PC-3 (cell line): ENCODE data around the gene DENND4B. TPM values are rescaled to one million over a fixed set of nuclear protein-coding genes. Genes with fewer than 3 reads are reported as not detected.

Experiments
- ATAC-seq: fragments of 200-7000 bp; cut with Tn5 transposase; 2 replicates; pipeline ENCODE4 v1.9.1; 2020; ENCODE audit warnings: mild to moderate bottlenecking, moderate library complexity
- BruUV-seq: library from RNA; stranded (reverse); fragments of 400-500 nt; replicated peaks from 2 replicates; lab custom pipeline; 2021; lab: Mats Ljungman, UMichigan
- CTCF ChIA-PET: fragments of 300-600 bp; sonication (Branson Sonifier 250); formaldehyde crosslinking; loops from one replicate; lab custom pipeline; 2022; ENCODE audit warnings: antibody characterized with exemption; lab: Charles Lee
- POLR2A ChIA-PET: fragments of 300-600 bp; sonication (Branson Sonifier 250); formaldehyde crosslinking; loops from one replicate; lab custom pipeline; 2022; ENCODE audit warnings: antibody characterized with exemption; ENCODE audit not compliant: unreplicated experiment; lab: Charles Lee
- DNase-seq: peaks from one replicate; pipeline ENCODE4 v3.0.0-alpha.2; 2015
- H2AFZ ChIP-seq: fragments of 300-600 bp; sonication (generic); 2 replicates; pipeline ENCODE4 v1.6.0; 2016; ENCODE audit warnings: antibody characterized with exemption, low read length
- H3F3A ChIP-seq: fragments of 300-600 bp; sonication (generic); one replicate; pipeline ENCODE4 v1.6.0; 2017; ENCODE audit warnings: antibody characterized with exemption, low read length, control low read depth, mild to moderate bottlenecking; ENCODE audit not compliant: unreplicated experiment
- H3K27ac ChIP-seq: fragments of 300-600 bp; sonication (generic); 2 replicates; pipeline ENCODE4 v1.5.1; 2016; ENCODE audit warnings: mild to moderate bottlenecking, low read length
- H3K27me3 ChIP-seq: fragments of 300-600 bp; sonication (generic); 2 replicates; pipeline ENCODE4 v1.6.1; 2016; ENCODE audit warnings: low read length, mixed read lengths
- H3K36me3 ChIP-seq: fragments of 300-600 bp; sonication (generic); 2 replicates; pipeline ENCODE4 v1.6.1; 2016; ENCODE audit warnings: low read depth, mixed run types, low read length, mixed read lengths
- H3K4me1 ChIP-seq: fragments of 300-600 bp; sonication (generic); 2 replicates; pipeline ENCODE4 v1.5.1; 2016; ENCODE audit warnings: low read length; ENCODE audit not compliant: insufficient read depth
- H3K4me2 ChIP-seq: fragments of 300-600 bp; sonication (generic); 2 replicates; pipeline ENCODE4 v1.6.0; 2016; ENCODE audit warnings: low read length
- H3K4me3 ChIP-seq: fragments of 300-600 bp; sonication (generic); 2 replicates; pipeline ENCODE4 v1.5.1; 2016; ENCODE audit warnings: mild to moderate bottlenecking, low read length, mixed read lengths
- H3K79me2 ChIP-seq: fragments of 300-600 bp; sonication (generic); 2 replicates; pipeline ENCODE4 v1.6.1; 2017; ENCODE audit warnings: low read length, mixed read lengths
- H3K9ac ChIP-seq: fragments of 300-600 bp; sonication (generic); 2 replicates; pipeline ENCODE4 v1.6.0; 2016; ENCODE audit warnings: mild to moderate bottlenecking, low read length
- H3K9me2 ChIP-seq: fragments of 300-600 bp; sonication (generic); replicated peaks from 2 replicates; pipeline ENCODE4 v1.6.1; 2016; ENCODE audit warnings: mixed run types, low read length, mixed read lengths
- H3K9me3 ChIP-seq: fragments of 300-600 bp; sonication (generic); 2 replicates; pipeline ENCODE4 v1.6.1; 2016; ENCODE audit warnings: low read length, mixed read lengths
- H4K20me1 ChIP-seq: fragments of 300-600 bp; sonication (generic); 2 replicates; pipeline ENCODE4 v1.6.1; 2016; ENCODE audit warnings: low read length, mixed read lengths
- EZH2 ChIP-seq: fragments of 300-600 bp; sonication (generic); IDR thresholded peaks from one replicate; pipeline ENCODE4 v1.6.1; 2017; ENCODE audit warnings: antibody characterized with exemption, mild to moderate bottlenecking, low read length; ENCODE audit not compliant: unreplicated experiment
- EZH2phosphoT487 ChIP-seq: fragments of 300-600 bp; sonication (generic); IDR thresholded peaks from 2 replicates; pipeline ENCODE4 v1.6.1; 2018; ENCODE audit warnings: mild to moderate bottlenecking, antibody characterized with exemption, low read length, borderline replicate concordance
- intact Hi-C: fragments of 100-400 bp; cut with micrococcal nuclease; formaldehyde crosslinking; loops from 2 replicates; pipeline ENCODE4 v1.9.0; 2023
- total RNA-seq: library from RNA; depleted of rRNA; stranded (reverse); fragments of >200 nt; gene quantifications from 2 replicates; pipeline ENCODE4 v1.2.3, GENCODE V29; 2014
- TF ChIP-seq, protein P1 (sequence below): fragments of 300-600 bp; sonication (generic); conservative IDR thresholded peaks from 2 replicates; pipeline ENCODE4 v1.5.1; 2017; ENCODE audit warnings: antibody characterized with exemption, low read depth, mild to moderate bottlenecking, low read length

DENND4B gene
- total RNA-seq, 1 experiment from 2014 or later: 27.3 TPM

- Histone ChIP-seq H3K4me3 (no peak overlapping the region), H2AFZ (no peak overlapping the region), H3K79me2 (peaks cover 24% of the 10 kb centered on the region), H3K36me3 (peaks cover 27% of the 10 kb centered on the region), H3K27ac (no peak overlapping the region), H4K20me1 (peaks cover 17% of the 10 kb centered on the region), H3K27me3 (no peaks in the 10 kb centered on the region), H3K9ac (no peak overlapping the region), H3K9me3 (no peaks in the 10 kb centered on the region), H3K9me2 (no peaks in the 10 kb centered on the region), H3K4me1 (peaks cover 14% of the 10 kb centered on the region), H3K4me2 (no peak overlapping the region), H3F3A (peaks cover 14% of the 10 kb centered on the region)
- ATAC-seq (no peak), DNase-seq (no peak)
- BruUV-seq: no TSS peak
- ChIA-PET POLR2A (interaction anchor here (0.6 kb wide), 1 partner anchor 226 kb away, joined by 4 read pairs; no protein-coding TSS in a partner anchor), CTCF (no interaction called here)
- TF ChIP-seq EZH2 (no peak), EZH2phosphoT487 (no peak)
- TF ChIP-seq, protein P1, sequence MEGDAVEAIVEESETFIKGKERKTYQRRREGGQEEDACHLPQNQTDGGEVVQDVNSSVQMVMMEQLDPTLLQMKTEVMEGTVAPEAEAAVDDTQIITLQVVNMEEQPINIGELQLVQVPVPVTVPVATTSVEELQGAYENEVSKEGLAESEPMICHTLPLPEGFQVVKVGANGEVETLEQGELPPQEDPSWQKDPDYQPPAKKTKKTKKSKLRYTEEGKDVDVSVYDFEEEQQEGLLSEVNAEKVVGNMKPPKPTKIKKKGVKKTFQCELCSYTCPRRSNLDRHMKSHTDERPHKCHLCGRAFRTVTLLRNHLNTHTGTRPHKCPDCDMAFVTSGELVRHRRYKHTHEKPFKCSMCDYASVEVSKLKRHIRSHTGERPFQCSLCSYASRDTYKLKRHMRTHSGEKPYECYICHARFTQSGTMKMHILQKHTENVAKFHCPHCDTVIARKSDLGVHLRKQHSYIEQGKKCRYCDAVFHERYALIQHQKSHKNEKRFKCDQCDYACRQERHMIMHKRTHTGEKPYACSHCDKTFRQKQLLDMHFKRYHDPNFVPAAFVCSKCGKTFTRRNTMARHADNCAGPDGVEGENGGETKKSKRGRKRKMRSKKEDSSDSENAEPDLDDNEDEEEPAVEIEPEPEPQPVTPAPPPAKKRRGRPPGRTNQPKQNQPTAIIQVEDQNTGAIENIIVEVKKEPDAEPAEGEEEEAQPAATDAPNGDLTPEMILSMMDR: no peak
- intact Hi-C loops: no loop called here
Measured at GRCh38 chr1:153995202-153995601, 48.7 kb upstream of the DENND4B start.

DNA sequence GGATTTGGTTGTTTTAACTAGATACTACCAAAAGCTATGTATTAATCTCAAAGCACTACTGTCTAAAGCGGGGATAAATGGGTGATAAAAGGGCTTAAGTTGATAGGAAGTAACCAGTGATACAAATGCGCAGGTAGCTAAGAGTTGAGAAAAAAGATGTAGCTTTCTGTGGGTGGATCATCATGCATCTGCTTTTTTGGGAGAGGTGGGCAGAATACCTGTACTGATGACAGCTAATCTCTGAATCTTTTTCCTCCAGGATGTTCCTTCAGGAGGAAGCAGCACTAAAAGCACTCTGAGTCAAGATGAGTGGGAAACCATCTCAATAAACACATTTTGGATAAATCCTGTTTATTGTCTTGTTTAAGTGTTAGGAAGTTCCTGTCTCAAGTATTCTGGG lies 45.3 kb upstream of the DENND4B start:
- Histone ChIP-seq H4K20me1 (peaks cover 17% of the 10 kb centered on the region), H3K4me1 (peaks cover 14% of the 10 kb centered on the region), H3K4me3 (peak overlapping the region; percentile 94), H3K9ac (peak overlapping the region; percentile 95), H3F3A (peaks cover 14% of the 10 kb centered on the region), H3K9me2 (no peaks in the 10 kb centered on the region), H3K79me2 (peaks cover 24% of the 10 kb centered on the region), H2AFZ (no peak overlapping the region), H3K9me3 (no peaks in the 10 kb centered on the region), H3K4me2 (peak overlapping the region; percentile 83), H3K27ac (no peak overlapping the region), H3K27me3 (no peaks in the 10 kb centered on the region), H3K36me3 (peaks cover 27% of the 10 kb centered on the region)
- intact Hi-C loops: no loop called here
- TF ChIP-seq EZH2 (no peak), EZH2phosphoT487 (no peak)
- TF ChIP-seq, protein P1: no peak
- no peak for DNase-seq
- POLR2A ChIA-PET: no interaction called here
- ATAC-seq: no peak
- CTCF ChIA-PET: no interaction called here
- BruUV-seq: no TSS peak

- Histone ChIP-seq H3K4me3 (peak overlapping the region; percentile 94), H3K4me2 (peak overlapping the region; percentile 83), H3K9me3 (no peaks in the 10 kb centered on the region), H3K9me2 (no peaks in the 10 kb centered on the region), H3F3A (peaks cover 17% of the 10 kb centered on the region), H2AFZ (no peak overlapping the region), H3K79me2 (peaks cover 24% of the 10 kb centered on the region), H3K27ac (peak overlapping the region; percentile 69), H3K27me3 (no peaks in the 10 kb centered on the region), H3K36me3 (peaks cover 27% of the 10 kb centered on the region), H3K9ac (peak overlapping the region; percentile 95), H4K20me1 (peaks cover 17% of the 10 kb centered on the region), H3K4me1 (peaks cover 18% of the 10 kb centered on the region)
- BruUV-seq: TSS peak; percentile 80
- CTCF ChIA-PET: no interaction called here
- ATAC-seq: no peak
- intact Hi-C loops: no loop called here
- POLR2A ChIA-PET: interaction anchor here (0.5 to 0.6 kb wide), 2 partner anchors 206 to 332 kb away, joined by 3 to 6 read pairs; no protein-coding TSS in a partner anchor
- no peak for DNase-seq
- TF ChIP-seq EZH2 (no peak), EZH2phosphoT487 (no peak)
- TF ChIP-seq, protein P1: no peak
Measured at GRCh38 chr1:153991151-153991630, 44.7 kb upstream of the DENND4B start.
